ENCODE results near the gene MTMR2.

DNA sequence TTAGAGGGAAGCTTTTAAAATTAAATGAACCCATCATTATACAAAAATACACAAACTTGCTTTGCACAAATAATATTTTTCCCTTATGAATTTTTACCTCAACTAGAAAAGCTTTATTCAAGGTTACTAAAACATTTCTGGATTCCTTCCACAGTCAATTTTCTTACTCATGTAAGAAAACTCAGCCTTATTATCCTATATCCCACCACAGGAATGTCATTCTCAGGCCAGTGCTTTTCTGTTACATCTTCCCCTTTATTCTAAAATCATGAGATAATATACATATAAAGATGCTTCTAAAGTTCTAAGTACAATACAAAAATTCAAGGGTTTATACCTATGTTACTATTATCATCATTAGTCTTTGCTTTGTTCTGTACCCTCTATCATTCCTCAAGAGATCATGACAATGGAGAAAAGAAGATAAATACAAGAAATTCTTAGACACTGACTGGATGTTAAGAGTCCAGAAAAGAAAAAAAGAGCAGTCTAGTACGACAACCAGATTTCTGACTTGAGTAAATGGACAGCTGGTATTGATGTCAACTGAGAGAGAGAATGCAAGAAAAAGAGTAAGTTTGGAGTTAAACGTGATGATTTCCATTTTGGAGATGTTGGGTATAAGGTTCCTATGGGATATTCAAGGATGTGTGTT, 60.3 kb downstream of the MTMR2 start:
- TF ChIP-seq POLR2A (conservative IDR thresholded peaks at IDR 0.05) (no peak), BHLHE40 (IDR thresholded peaks at IDR 0.05; ENCODE audit: low read length) (no peak)
- TF ChIP-seq, protein P1, sequence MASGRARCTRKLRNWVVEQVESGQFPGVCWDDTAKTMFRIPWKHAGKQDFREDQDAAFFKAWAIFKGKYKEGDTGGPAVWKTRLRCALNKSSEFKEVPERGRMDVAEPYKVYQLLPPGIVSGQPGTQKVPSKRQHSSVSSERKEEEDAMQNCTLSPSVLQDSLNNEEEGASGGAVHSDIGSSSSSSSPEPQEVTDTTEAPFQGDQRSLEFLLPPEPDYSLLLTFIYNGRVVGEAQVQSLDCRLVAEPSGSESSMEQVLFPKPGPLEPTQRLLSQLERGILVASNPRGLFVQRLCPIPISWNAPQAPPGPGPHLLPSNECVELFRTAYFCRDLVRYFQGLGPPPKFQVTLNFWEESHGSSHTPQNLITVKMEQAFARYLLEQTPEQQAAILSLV (tag; IDR thresholded peaks at IDR 0.05), result no peak
